Upper lobe of right lung (tissue), 1 donor: ENCODE measurements around the gene LDLRAP1. TPM values are rescaled to one million over a fixed set of nuclear protein-coding genes. Genes with fewer than 3 reads are reported as not detected.

ENCODE experiments used
- ATAC-seq: fragments of 200-7000 bp; cut with Tn5 transposase; one replicate; pipeline ENCODE4 v1.9.1; 2020; ENCODE audit warnings: mild to moderate bottlenecking, moderate library complexity
- DNase-seq: peaks from one replicate; pipeline ENCODE4 v3.0.0-alpha.2; 2020
- H3K27ac ChIP-seq: fragments of 200-600 bp; one replicate; pipeline ENCODE4 v1.8.0; 2022
- H3K27me3 ChIP-seq: fragments of 200-600 bp; one replicate; pipeline ENCODE4 v1.8.0; 2022; ENCODE audit warnings: mild to moderate bottlenecking
- H3K36me3 ChIP-seq: fragments of 200-600 bp; one replicate; pipeline ENCODE4 v1.8.0; 2022
- H3K4me1 ChIP-seq: fragments of 200-600 bp; one replicate; pipeline ENCODE4 v1.8.0; 2022
- H3K4me3 ChIP-seq: fragments of 200-600 bp; one replicate; pipeline ENCODE4 v1.8.0; 2022; ENCODE audit warnings: mild to moderate bottlenecking
- H3K9me3 ChIP-seq: fragments of 200-600 bp; one replicate; pipeline ENCODE4 v1.8.0; 2022
- CTCF ChIP-seq: fragments of 200-600 bp; IDR thresholded peaks from one replicate; pipeline ENCODE4 v1.8.0; 2022; ENCODE audit warnings: antibody characterized with exemption
- intact Hi-C: fragments of 100-400 bp; cut with DNase I; formaldehyde crosslinking; loops from one replicate; pipeline ENCODE4 v1.11.0; 2022
- total RNA-seq: library from RNA; stranded (reverse); fragmentation: NEBNext Ultra II Directional; extraction: Animal tissue kit (Norgen Biotek cat#: 25700); gene quantifications from one replicate; pipeline ENCODE4 v1.2.1, GENCODE V29; 2021
- donor health status: DM: no; HTN: yes; CAD: no; lungs with severe emphysema.

Gene LDLRAP1
- total RNA-seq, 1 donor from 2014 or later = 35.1 TPM

GRCh38 chr1:25570798-25571521, 27.6 kb downstream of the LDLRAP1 start:
- H3K4me1 ChIP-seq = peaks cover 13% of the 10 kb centered on the region
- no peak for TF ChIP-seq CTCF
- ATAC-seq (no peak), DNase-seq (peak; percentile 39)
- no peaks in the 10 kb centered on the region for H3K27me3 ChIP-seq
- no peak overlapping the region for H3K27ac ChIP-seq
- H3K4me3 ChIP-seq = no peak overlapping the region
- intact Hi-C loops = no loop called here
- H3K9me3 ChIP-seq = no peaks in the 10 kb centered on the region
- H3K36me3 ChIP-seq = no peaks in the 10 kb centered on the region

- no peaks in the 10 kb centered on the region for H3K27me3 ChIP-seq
- peaks cover 13% of the 10 kb centered on the region for H3K4me1 ChIP-seq
- no peaks in the 10 kb centered on the region for H3K36me3 ChIP-seq
- H3K4me3 ChIP-seq = no peak overlapping the region
- intact Hi-C loops = no loop called here
- no peak for TF ChIP-seq CTCF
- peak; percentile 41 for DNase-seq
- H3K9me3 ChIP-seq = no peaks in the 10 kb centered on the region
- no peak overlapping the region for H3K27ac ChIP-seq
- ATAC-seq = no peak
Observed at GRCh38 chr1:25571522-25571970, 28.1 kb downstream of the LDLRAP1 start.

GRCh38 chr1:25572107-25572506, 28.7 kb downstream of the LDLRAP1 start:
- no peaks in the 10 kb centered on the region for H3K27me3 ChIP-seq
- DNase-seq (peak; percentile 40), ATAC-seq (no peak)
- intact Hi-C loops = no loop called here
- no peaks in the 10 kb centered on the region for H3K36me3 ChIP-seq
- no peak overlapping the region for H3K4me3 ChIP-seq
- TF ChIP-seq CTCF = no peak
- no peaks in the 10 kb centered on the region for H3K9me3 ChIP-seq
- H3K27ac ChIP-seq = no peak overlapping the region
- peaks cover 12% of the 10 kb centered on the region for H3K4me1 ChIP-seq

- no peaks in the 10 kb centered on the region for H3K36me3 ChIP-seq
- no peak overlapping the region for H3K27ac ChIP-seq
- no peaks in the 10 kb centered on the region for H3K27me3 ChIP-seq
- H3K4me1 ChIP-seq = peaks cover 4% of the 10 kb centered on the region
- TF ChIP-seq CTCF = peak; percentile 76
- ATAC-seq = peak; percentile 59
- H3K9me3 ChIP-seq = no peaks in the 10 kb centered on the region
- DNase-seq = peak; percentile 74
- no peak overlapping the region for H3K4me3 ChIP-seq
- intact Hi-C loops = no loop called here
Observed at GRCh38 chr1:25572708-25573590, 29.5 kb downstream of the LDLRAP1 start.

GRCh38 chr1:25573591-25573930, 30.2 kb downstream of the LDLRAP1 start:
- H3K4me3 ChIP-seq = no peak overlapping the region
- no peaks in the 10 kb centered on the region for H3K36me3 ChIP-seq
- H3K27me3 ChIP-seq = no peaks in the 10 kb centered on the region
- ATAC-seq (peak; percentile 72), DNase-seq (no peak)
- no peaks in the 10 kb centered on the region for H3K9me3 ChIP-seq
- no peak overlapping the region for H3K27ac ChIP-seq
- intact Hi-C loops = no loop called here
- peaks cover 4% of the 10 kb centered on the region for H3K4me1 ChIP-seq
- TF ChIP-seq CTCF = no peak
